ENCODE data around the gene OR10R2. TPM values are rescaled to one million over a fixed set of nuclear protein-coding genes. Genes with fewer than 3 reads are reported as not detected.

Gene OR10R2
- total and polyA plus RNA-seq, 2 experiments from 2014 or later = not detected

DNA sequence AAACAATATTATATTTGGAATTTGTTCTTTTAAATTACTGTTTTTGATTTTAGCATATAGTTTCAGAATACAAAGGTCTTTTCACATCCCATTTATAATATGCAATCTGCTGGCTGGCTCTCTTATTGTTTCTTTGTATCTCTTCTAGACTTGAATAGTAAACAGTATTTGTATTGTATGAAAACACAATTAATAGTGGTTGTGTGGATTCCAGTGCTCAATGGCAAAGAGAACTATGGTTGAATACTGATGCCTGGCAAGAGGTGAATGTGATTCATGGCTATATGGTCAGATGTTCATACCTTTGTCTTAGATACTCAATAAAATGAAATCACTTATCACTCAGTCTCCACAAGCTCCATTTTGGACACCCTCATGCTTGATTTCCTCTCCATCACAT is 44.9 kb downstream of the OR10R2 start:
- Histone ChIP-seq H3K4me1 (ENCODE audit: insufficient read depth) (no peaks in the 10 kb centered on the region), H3K36me3 (replicated peaks; ENCODE audit: insufficient read depth, low read depth) (no peaks in the 10 kb centered on the region), H3K27me3 (no peaks in the 10 kb centered on the region), H3K4me2 (no peak overlapping the region), H3K9me3 (ENCODE audit: low read depth) (no peaks in the 10 kb centered on the region), H3K9me2 (replicated peaks; ENCODE audit: insufficient read depth) (no peaks in the 10 kb centered on the region), H3K27ac (no peak overlapping the region), H3K79me2 (no peaks in the 10 kb centered on the region), H4K20me1 (ENCODE audit: insufficient read depth, poor library complexity, severe bottlenecking) (no peaks in the 10 kb centered on the region), H3K4me3 (no peak overlapping the region), H2AFZ (no peak overlapping the region)
- no peak for DNase-seq (ENCODE audit: low spot score)
- no peak for TF ChIP-seq EZH2 (IDR thresholded peaks at IDR 0.05; ENCODE audit: borderline replicate concordance)

- no peaks in the 10 kb centered on the region for H3K27me3 ChIP-seq
- H3K9me3 ChIP-seq (ENCODE audit: low read depth) = no peaks in the 10 kb centered on the region
- no peaks in the 10 kb centered on the region for H3K79me2 ChIP-seq
- no peaks in the 10 kb centered on the region for H3K4me1 ChIP-seq (ENCODE audit: insufficient read depth)
- no peak overlapping the region for H3K4me3 ChIP-seq
- no peak overlapping the region for H3K4me2 ChIP-seq
- no peak overlapping the region for H2AFZ ChIP-seq
- 34% methylated on average over 1 of the region's 1 CpG for WGBS (ENCODE audit: low lambda C conversion rate, missing lambda C conversion rate)
- DNase-seq (ENCODE audit: low spot score) = no peak
- no peaks in the 10 kb centered on the region for H4K20me1 ChIP-seq (ENCODE audit: insufficient read depth, poor library complexity, severe bottlenecking)
- TF ChIP-seq EZH2 (IDR thresholded peaks at IDR 0.05; ENCODE audit: borderline replicate concordance) = no peak
- no peak for TF ChIP-seq EZH2phosphoT487 (IDR thresholded peaks at IDR 0.05; ENCODE audit: low read depth, severe bottlenecking, unreplicated experiment)
- no peak for TF ChIP-seq CTCF (IDR thresholded peaks at IDR 0.05; ENCODE audit: poor library complexity)
- H3K9me2 ChIP-seq (replicated peaks; ENCODE audit: insufficient read depth) = no peaks in the 10 kb centered on the region
- H3K27ac ChIP-seq = no peak overlapping the region
- no peaks in the 10 kb centered on the region for H3K36me3 ChIP-seq (replicated peaks; ENCODE audit: insufficient read depth, low read depth)
Observed at GRCh38 chr1:158520021-158520420, 48.0 kb downstream of the OR10R2 start.

DNA sequence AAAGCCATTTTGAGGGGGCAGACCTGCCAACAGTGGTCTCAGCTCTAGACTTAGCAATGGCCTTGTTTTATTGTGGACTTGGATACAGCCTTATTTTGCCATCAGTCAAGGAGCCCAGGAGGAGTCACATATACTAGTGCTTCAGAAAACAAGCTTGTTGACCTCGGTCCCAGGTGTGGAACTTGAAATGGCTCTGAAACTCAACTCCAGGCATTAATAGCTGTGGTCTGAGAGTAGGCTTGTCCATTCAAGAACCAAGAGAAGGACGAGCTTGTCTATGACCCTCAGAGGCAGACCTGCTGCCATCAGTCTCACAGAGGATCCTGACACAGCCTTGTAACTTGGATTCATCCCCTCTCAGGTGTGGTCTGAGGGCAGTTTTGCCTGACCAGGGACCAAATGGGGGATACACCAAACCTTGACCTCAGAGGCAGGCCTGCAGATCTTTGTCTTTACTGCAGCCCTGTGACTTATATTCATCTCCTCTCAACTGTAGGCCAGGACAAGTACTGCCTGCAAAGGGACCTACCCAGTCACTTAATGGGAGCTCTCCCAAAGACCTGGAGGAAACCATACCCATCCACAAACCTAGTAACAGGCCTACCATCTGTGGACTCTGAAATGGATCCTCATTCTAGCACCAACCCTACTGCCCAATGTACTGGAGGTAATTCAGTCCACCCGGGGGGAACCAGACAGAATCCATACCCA is 49.1 kb downstream of the OR10R2 start:
- Histone ChIP-seq H3K4me2 (no peak overlapping the region), H3K4me1 (ENCODE audit: insufficient read depth) (no peaks in the 10 kb centered on the region), H3K9me3 (ENCODE audit: low read depth) (no peaks in the 10 kb centered on the region), H2AFZ (no peak overlapping the region), H3K27me3 (no peaks in the 10 kb centered on the region), H3K4me3 (no peak overlapping the region), H3K36me3 (replicated peaks; ENCODE audit: insufficient read depth, low read depth) (no peaks in the 10 kb centered on the region), H3K9me2 (replicated peaks; ENCODE audit: insufficient read depth) (no peaks in the 10 kb centered on the region), H3K27ac (no peak overlapping the region), H4K20me1 (ENCODE audit: insufficient read depth, poor library complexity, severe bottlenecking) (no peaks in the 10 kb centered on the region), H3K79me2 (no peaks in the 10 kb centered on the region)
- no peak for TF ChIP-seq EZH2phosphoT487 (IDR thresholded peaks at IDR 0.05; ENCODE audit: low read depth, severe bottlenecking, unreplicated experiment)
- no peak for TF ChIP-seq EZH2 (IDR thresholded peaks at IDR 0.05; ENCODE audit: borderline replicate concordance)
- TF ChIP-seq CTCF (IDR thresholded peaks at IDR 0.05; ENCODE audit: poor library complexity) = no peak
- no peak for DNase-seq (ENCODE audit: low spot score)
- 91% methylated on average over 3 of the region's 3 CpGs for WGBS (ENCODE audit: low lambda C conversion rate, missing lambda C conversion rate)

GRCh38 chr1:158521666-158522058 is 49.6 kb downstream of the OR10R2 start:
- H3K4me3 ChIP-seq = no peak overlapping the region
- H2AFZ ChIP-seq = no peak overlapping the region
- H4K20me1 ChIP-seq (ENCODE audit: insufficient read depth, poor library complexity, severe bottlenecking) = no peaks in the 10 kb centered on the region
- no peaks in the 10 kb centered on the region for H3K4me1 ChIP-seq (ENCODE audit: insufficient read depth)
- no peaks in the 10 kb centered on the region for H3K36me3 ChIP-seq (replicated peaks; ENCODE audit: insufficient read depth, low read depth)
- WGBS (ENCODE audit: low lambda C conversion rate, missing lambda C conversion rate) = 88% methylated on average over 2 of the region's 2 CpGs
- no peak overlapping the region for H3K4me2 ChIP-seq
- no peaks in the 10 kb centered on the region for H3K79me2 ChIP-seq
- no peak for TF ChIP-seq CTCF (IDR thresholded peaks at IDR 0.05; ENCODE audit: poor library complexity)
- no peak for TF ChIP-seq EZH2phosphoT487 (IDR thresholded peaks at IDR 0.05; ENCODE audit: low read depth, severe bottlenecking, unreplicated experiment)
- TF ChIP-seq EZH2 (IDR thresholded peaks at IDR 0.05; ENCODE audit: borderline replicate concordance) = no peak
- DNase-seq (ENCODE audit: low spot score) = no peak
- H3K9me3 ChIP-seq (ENCODE audit: low read depth) = no peaks in the 10 kb centered on the region
- no peak overlapping the region for H3K27ac ChIP-seq
- H3K9me2 ChIP-seq (replicated peaks; ENCODE audit: insufficient read depth) = no peaks in the 10 kb centered on the region
- H3K27me3 ChIP-seq = no peaks in the 10 kb centered on the region
